ENCODE data around the gene SIRT2.

The SIRT2 gene

DNA sequence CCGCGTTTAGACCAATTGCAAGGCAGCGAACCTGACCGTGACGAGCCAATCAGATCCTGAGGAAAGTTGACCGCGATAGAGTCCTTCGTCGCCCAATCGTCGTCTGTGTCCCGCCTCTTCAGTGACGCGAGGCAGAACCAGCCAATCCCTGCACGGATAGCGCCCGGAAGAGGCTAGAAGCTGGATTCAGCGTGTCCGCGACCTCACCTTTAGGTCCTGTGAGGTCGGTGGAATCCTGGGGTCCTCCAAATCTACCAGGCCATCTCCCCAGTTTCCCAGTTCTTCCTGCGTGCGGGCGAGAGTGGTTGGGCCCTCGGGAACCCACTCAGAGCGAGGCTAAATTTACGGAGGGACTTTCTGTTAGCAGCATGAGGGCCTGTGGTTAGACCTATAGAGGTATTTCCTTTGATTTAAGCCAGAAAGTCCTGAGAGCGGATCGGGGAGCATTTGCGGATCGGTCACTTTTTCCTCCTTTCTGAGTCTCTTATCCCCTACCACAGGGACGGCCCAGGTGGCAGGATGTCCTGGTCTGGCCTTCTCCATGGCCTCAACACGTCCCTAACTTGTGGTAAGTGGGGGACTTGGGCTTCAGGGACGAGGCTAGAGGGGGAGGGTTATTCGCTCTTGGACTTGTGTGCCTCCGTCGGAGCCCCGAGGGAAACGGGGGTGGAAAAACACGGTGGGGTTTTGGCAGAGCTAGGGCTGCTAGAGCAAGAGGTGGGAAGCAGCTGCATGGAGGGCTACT, 31.5 kb upstream of the SIRT2 start, which contains the start of gene MRPS12 (continued):
- no peak for TF ChIP-seq IKZF3 (tag by site-specific recombination; IDR thresholded peaks at IDR 0.05)
- TF ChIP-seq ZNF404 (tag by site-specific recombination; IDR thresholded peaks at IDR 0.05): no peak
- no peak for TF ChIP-seq ZNF571 (tag by site-specific recombination; IDR thresholded peaks at IDR 0.05)
- no peak for TF ChIP-seq AEBP2 (tag by site-specific recombination; IDR thresholded peaks at IDR 0.05; ENCODE audit: borderline replicate concordance)
- TF ChIP-seq GFI1B (tag by site-specific recombination; IDR thresholded peaks at IDR 0.05): no peak
- TF ChIP-seq EGR2 (tag by site-specific recombination; IDR thresholded peaks at IDR 0.05; ENCODE audit: low read depth): no peak
- TF ChIP-seq, protein P1, sequence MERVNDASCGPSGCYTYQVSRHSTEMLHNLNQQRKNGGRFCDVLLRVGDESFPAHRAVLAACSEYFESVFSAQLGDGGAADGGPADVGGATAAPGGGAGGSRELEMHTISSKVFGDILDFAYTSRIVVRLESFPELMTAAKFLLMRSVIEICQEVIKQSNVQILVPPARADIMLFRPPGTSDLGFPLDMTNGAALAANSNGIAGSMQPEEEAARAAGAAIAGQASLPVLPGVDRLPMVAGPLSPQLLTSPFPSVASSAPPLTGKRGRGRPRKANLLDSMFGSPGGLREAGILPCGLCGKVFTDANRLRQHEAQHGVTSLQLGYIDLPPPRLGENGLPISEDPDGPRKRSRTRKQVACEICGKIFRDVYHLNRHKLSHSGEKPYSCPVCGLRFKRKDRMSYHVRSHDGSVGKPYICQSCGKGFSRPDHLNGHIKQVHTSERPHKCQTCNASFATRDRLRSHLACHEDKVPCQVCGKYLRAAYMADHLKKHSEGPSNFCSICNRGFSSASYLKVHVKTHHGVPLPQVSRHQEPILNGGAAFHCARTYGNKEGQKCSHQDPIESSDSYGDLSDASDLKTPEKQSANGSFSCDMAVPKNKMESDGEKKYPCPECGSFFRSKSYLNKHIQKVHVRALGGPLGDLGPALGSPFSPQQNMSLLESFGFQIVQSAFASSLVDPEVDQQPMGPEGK (tag by site-specific recombination; IDR thresholded peaks at IDR 0.05): peak; percentile 65
- TF ChIP-seq ZNF138 (tag by site-specific recombination; IDR thresholded peaks at IDR 0.05; ENCODE audit: borderline replicate concordance): no peak
- TF ChIP-seq ZNF658 (tag by site-specific recombination; IDR thresholded peaks at IDR 0.05): no peak
- TF ChIP-seq ZNF776 (tag by site-specific recombination; IDR thresholded peaks at IDR 0.05; ENCODE audit: borderline replicate concordance): no peak
- TF ChIP-seq, protein P2, sequence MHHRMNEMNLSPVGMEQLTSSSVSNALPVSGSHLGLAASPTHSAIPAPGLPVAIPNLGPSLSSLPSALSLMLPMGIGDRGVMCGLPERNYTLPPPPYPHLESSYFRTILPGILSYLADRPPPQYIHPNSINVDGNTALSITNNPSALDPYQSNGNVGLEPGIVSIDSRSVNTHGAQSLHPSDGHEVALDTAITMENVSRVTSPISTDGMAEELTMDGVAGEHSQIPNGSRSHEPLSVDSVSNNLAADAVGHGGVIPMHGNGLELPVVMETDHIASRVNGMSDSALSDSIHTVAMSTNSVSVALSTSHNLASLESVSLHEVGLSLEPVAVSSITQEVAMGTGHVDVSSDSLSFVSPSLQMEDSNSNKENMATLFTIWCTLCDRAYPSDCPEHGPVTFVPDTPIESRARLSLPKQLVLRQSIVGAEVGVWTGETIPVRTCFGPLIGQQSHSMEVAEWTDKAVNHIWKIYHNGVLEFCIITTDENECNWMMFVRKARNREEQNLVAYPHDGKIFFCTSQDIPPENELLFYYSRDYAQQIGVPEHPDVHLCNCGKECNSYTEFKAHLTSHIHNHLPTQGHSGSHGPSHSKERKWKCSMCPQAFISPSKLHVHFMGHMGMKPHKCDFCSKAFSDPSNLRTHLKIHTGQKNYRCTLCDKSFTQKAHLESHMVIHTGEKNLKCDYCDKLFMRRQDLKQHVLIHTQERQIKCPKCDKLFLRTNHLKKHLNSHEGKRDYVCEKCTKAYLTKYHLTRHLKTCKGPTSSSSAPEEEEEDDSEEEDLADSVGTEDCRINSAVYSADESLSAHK (tag by site-specific recombination; IDR thresholded peaks at IDR 0.05): no peak
- TF ChIP-seq ZBTB8A (tag by site-specific recombination; IDR thresholded peaks at IDR 0.05): no peak
- no peak for TF ChIP-seq MYNN (tag by site-specific recombination; IDR thresholded peaks at IDR 0.05; ENCODE audit: borderline replicate concordance)
- no peak; the same call in none of the 2 replicates for TF ChIP-seq ZBTB21 (tag by site-specific recombination; IDR thresholded peaks at IDR 0.05)
- TF ChIP-seq, protein P3, sequence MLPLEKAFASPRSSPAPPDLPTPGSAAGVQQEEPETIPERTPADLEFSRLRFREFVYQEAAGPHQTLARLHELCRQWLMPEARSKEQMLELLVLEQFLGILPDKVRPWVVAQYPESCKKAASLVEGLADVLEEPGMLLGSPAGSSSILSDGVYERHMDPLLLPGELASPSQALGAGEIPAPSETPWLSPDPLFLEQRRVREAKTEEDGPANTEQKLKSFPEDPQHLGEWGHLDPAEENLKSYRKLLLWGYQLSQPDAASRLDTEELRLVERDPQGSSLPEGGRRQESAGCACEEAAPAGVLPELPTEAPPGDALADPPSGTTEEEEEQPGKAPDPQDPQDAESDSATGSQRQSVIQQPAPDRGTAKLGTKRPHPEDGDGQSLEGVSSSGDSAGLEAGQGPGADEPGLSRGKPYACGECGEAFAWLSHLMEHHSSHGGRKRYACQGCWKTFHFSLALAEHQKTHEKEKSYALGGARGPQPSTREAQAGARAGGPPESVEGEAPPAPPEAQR (tag by site-specific recombination; IDR thresholded peaks at IDR 0.05): 0 out of 2 replicates have a peak, but pooled peaks have one; percentile 46
- TF ChIP-seq ZNF610 (tag by site-specific recombination; IDR thresholded peaks at IDR 0.05; ENCODE audit: borderline replicate concordance): peak; percentile 34; the same call in 1 of the 2 replicates
- no peak for TF ChIP-seq YY2 (tag by site-specific recombination; IDR thresholded peaks at IDR 0.05)
- TF ChIP-seq ZNF148 (tag by site-specific recombination; IDR thresholded peaks at IDR 0.05; ENCODE audit: borderline replicate concordance): no peak
- no peak for TF ChIP-seq ZNF626 (tag by site-specific recombination; IDR thresholded peaks at IDR 0.05)
- peak; percentile 87 for TF ChIP-seq ZBTB48 (tag by site-specific recombination; IDR thresholded peaks at IDR 0.05)
- TF ChIP-seq ZNF529 (tag by site-specific recombination; IDR thresholded peaks at IDR 0.05; ENCODE audit: insufficient replicate concordance): no peak
- no peak for TF ChIP-seq ZFP41 (tag by site-specific recombination; IDR thresholded peaks at IDR 0.05; ENCODE audit: borderline replicate concordance)
- peak; percentile 80; the same call in 1 of the 2 replicates for TF ChIP-seq ZFP37 (tag by site-specific recombination; IDR thresholded peaks at IDR 0.05)
- TF ChIP-seq KLF1 (tag by site-specific recombination; IDR thresholded peaks at IDR 0.05): no peak
- no peak; the same call in 1 of the 2 replicates for TF ChIP-seq KLF17 (tag by site-specific recombination; IDR thresholded peaks at IDR 0.05)
- no peak for TF ChIP-seq ZNF362 (tag by site-specific recombination; IDR thresholded peaks at IDR 0.05)
- TF ChIP-seq FEZF1 (tag by site-specific recombination; IDR thresholded peaks at IDR 0.05): no peak
